IMR-90 (cell line): ENCODE data around the gene DEDD2. TPM values are rescaled to one million over a fixed set of nuclear protein-coding genes. Genes with fewer than 3 reads are reported as not detected.

Experiments
- ATAC-seq: fragments of 200-7000 bp; cut with Tn5 transposase; 2 replicates; pipeline ENCODE4 v1.9.1; 2020; ENCODE audit warnings: low read depth, mild to moderate bottlenecking, moderate library complexity
- BruUV-seq: library from RNA; stranded (reverse); fragments of 400-500 nt; replicated peaks from 2 replicates; lab custom pipeline; 2021; lab: Mats Ljungman, UMichigan
- CTCF ChIA-PET: fragments of 300-600 bp; formaldehyde crosslinking; extraction: SDS; loops from one replicate; lab custom pipeline; 2021; ENCODE audit warnings: antibody characterized with exemption; lab: Yijun Ruan, JAX
- POLR2A ChIA-PET: fragments of 300-600 bp; sonication (Branson Sonifier 250); formaldehyde crosslinking; loops from one replicate; lab custom pipeline; 2022; ENCODE audit warnings: antibody characterized with exemption; ENCODE audit not compliant: unreplicated experiment; lab: Charles Lee
- DNase-seq: peaks from one replicate; pipeline ENCODE4 v3.0.0; 2013
- H2AFZ ChIP-seq: replicated peaks from 2 replicates; pipeline ENCODE3; 2013; ENCODE audit warnings: low read length, mild to moderate bottlenecking; ENCODE audit not compliant: poor library complexity
- H2AK5ac ChIP-seq: 2 replicates; pipeline ENCODE4 v1.6.1; 2013; ENCODE audit warnings: low read depth, low read length, inconsistent platforms
- H2AK9ac ChIP-seq: replicated peaks from 2 replicates; pipeline ENCODE3; 2013; ENCODE audit warnings: mild to moderate bottlenecking, low read depth, low read length, moderate library complexity; ENCODE audit not compliant: poor library complexity
- H2BK120ac ChIP-seq: 2 replicates; pipeline ENCODE4 v1.6.1; 2013; ENCODE audit warnings: low read depth, low read length, inconsistent platforms
- H2BK15ac ChIP-seq: 3 replicates; pipeline ENCODE4 v1.6.1; 2013; ENCODE audit warnings: low read depth, low read length, inconsistent platforms
- H2BK20ac ChIP-seq: 2 replicates; pipeline ENCODE4 v1.6.1; 2013; ENCODE audit warnings: low read depth, mild to moderate bottlenecking, inconsistent platforms, low read length, moderate library complexity
- H2BK5ac ChIP-seq: 2 replicates; pipeline ENCODE4 v1.6.1; 2013; ENCODE audit warnings: mild to moderate bottlenecking, low read depth, low read length, inconsistent platforms; ENCODE audit not compliant: poor library complexity, severe bottlenecking
- H3K14ac ChIP-seq: replicated peaks from 2 replicates; pipeline ENCODE4 v1.6.1; 2013; ENCODE audit warnings: low read depth, low read length, inconsistent platforms
- H3K18ac ChIP-seq: 2 replicates; pipeline ENCODE4 v1.6.1; 2013; ENCODE audit warnings: low read depth, low read length, control low read depth
- H3K23ac ChIP-seq: 2 replicates; pipeline ENCODE4 v1.6.1; 2013; ENCODE audit warnings: low read depth, low read length, inconsistent platforms
- H3K27ac ChIP-seq: 2 replicates; pipeline ENCODE4 v1.5.1; 2013; ENCODE audit warnings: mild to moderate bottlenecking, control low read depth, low read length; ENCODE audit not compliant: insufficient read depth
- H3K27me3 ChIP-seq: 2 replicates; pipeline ENCODE4 v1.6.1; 2013; ENCODE audit warnings: low read length; ENCODE audit not compliant: control insufficient read depth, insufficient read depth
- H3K36me3 ChIP-seq: 2 replicates; pipeline ENCODE4 v1.6.1; 2013; ENCODE audit warnings: low read length, mixed read lengths; ENCODE audit not compliant: control insufficient read depth, insufficient read depth
- H3K4ac ChIP-seq: 2 replicates; pipeline ENCODE4 v1.6.1; 2013; ENCODE audit warnings: low read depth, low read length, inconsistent platforms
- H3K4me1 ChIP-seq: 2 replicates; pipeline ENCODE4 v1.6.1; 2013; ENCODE audit warnings: low read length, mixed read lengths; ENCODE audit not compliant: control insufficient read depth, insufficient read depth
- H3K4me2 ChIP-seq: 2 replicates; pipeline ENCODE4 v1.6.1; 2013; ENCODE audit warnings: low read depth, mild to moderate bottlenecking, control low read depth, low read length, moderate library complexity
- H3K4me3 ChIP-seq: 2 replicates; pipeline ENCODE4 v1.5.1; 2013; ENCODE audit warnings: low read depth, mild to moderate bottlenecking, control low read depth, low read length, moderate library complexity; ENCODE audit not compliant: insufficient read depth
- H3K56ac ChIP-seq: 2 replicates; pipeline ENCODE4 v1.6.1; 2013; ENCODE audit warnings: low read length, inconsistent platforms; ENCODE audit not compliant: insufficient read depth; ENCODE audit errors: extremely low read depth
- H3K79me1 ChIP-seq, 2 experiments: 2 replicates each; pipeline ENCODE4 v1.6.1; 2013; ENCODE audit warnings: low read length in 2 of 2, inconsistent platforms in 1 of 2, low read depth in 1 of 2
- H3K9ac ChIP-seq: 2 replicates; pipeline ENCODE4 v1.6.1; 2013; ENCODE audit warnings: low read depth, low read length, control low read depth
- H3K9me1 ChIP-seq: 2 replicates; pipeline ENCODE4 v1.6.1; 2013; ENCODE audit warnings: low read length, inconsistent platforms; ENCODE audit not compliant: insufficient read depth
- H3K9me3 ChIP-seq: 2 replicates; pipeline ENCODE4 v1.6.1; 2013; ENCODE audit warnings: low read length; ENCODE audit not compliant: control insufficient read depth, insufficient read depth
- H4K20me1 ChIP-seq: 2 replicates; pipeline ENCODE4 v1.6.1; 2013; ENCODE audit warnings: low read length, inconsistent platforms; ENCODE audit not compliant: insufficient read depth
- H4K5ac ChIP-seq: 2 replicates; pipeline ENCODE4 v1.6.1; 2013; ENCODE audit warnings: mild to moderate bottlenecking, low read depth, low read length, control low read depth
- H4K8ac ChIP-seq, 2 experiments: 2 replicates each; pipeline ENCODE4 v1.6.1; 2013; ENCODE audit warnings: low read depth in 2 of 2, low read length in 2 of 2, control low read depth in 1 of 2, inconsistent platforms in 1 of 2
- H4K91ac ChIP-seq: 2 replicates; pipeline ENCODE4 v1.6.1; 2013; ENCODE audit warnings: low read depth, low read length, inconsistent platforms; ENCODE audit not compliant: insufficient read depth
- CEBPB ChIP-seq: IDR thresholded peaks from 2 replicates; pipeline ENCODE4 v1.6.1; 2012; ENCODE audit warnings: low read depth, low read length, improper control_type of control experiment
- ELK1 ChIP-seq: fragments of 150-350 bp; IDR thresholded peaks from 2 replicates; pipeline ENCODE4 v1.6.1; 2016; ENCODE audit warnings: low read depth, mild to moderate bottlenecking, low read length, moderate library complexity, borderline replicate concordance
- MAFK ChIP-seq: IDR thresholded peaks from 2 replicates; pipeline ENCODE4 v1.6.1; 2012; ENCODE audit warnings: low read depth, low read length, improper control_type of control experiment
- MAZ ChIP-seq: IDR thresholded peaks from 2 replicates; pipeline ENCODE4 v1.6.1; 2012; ENCODE audit warnings: low read depth, mild to moderate bottlenecking, low read length, improper control_type of control experiment, moderate library complexity, borderline replicate concordance
- MXI1 ChIP-seq: IDR thresholded peaks from 2 replicates; pipeline ENCODE4 v1.6.1; 2012; ENCODE audit warnings: low read depth, mild to moderate bottlenecking, low read length, moderate library complexity, borderline replicate concordance
- NFE2L2 ChIP-seq: fragments of 150-350 bp; IDR thresholded peaks from 2 replicates; pipeline ENCODE4 v1.6.1; 2016; ENCODE audit warnings: low read depth, mild to moderate bottlenecking, low read length
- POLR2A ChIP-seq: IDR thresholded peaks from 2 replicates; pipeline ENCODE4 v1.6.1; 2012; ENCODE audit warnings: mild to moderate bottlenecking, low read depth, low read length
- RAD21 ChIP-seq: IDR thresholded peaks from 2 replicates; pipeline ENCODE4 v1.6.1; 2012; ENCODE audit warnings: low read length, improper control_type of control experiment
- RCOR1 ChIP-seq: IDR thresholded peaks from 2 replicates; pipeline ENCODE4 v1.6.1; 2012; ENCODE audit warnings: mild to moderate bottlenecking, low read length, improper control_type of control experiment; ENCODE audit not compliant: insufficient replicate concordance
- RFX5 ChIP-seq: IDR thresholded peaks from 2 replicates; pipeline ENCODE4 v1.8.0; 2012; ENCODE audit warnings: low read depth, mild to moderate bottlenecking, low read length, moderate library complexity
- SMC3 ChIP-seq: fragments of 150-350 bp; IDR thresholded peaks from 2 replicates; pipeline ENCODE4 v1.6.1; 2016; ENCODE audit warnings: low read depth, mild to moderate bottlenecking, antibody characterized with exemption, low read length, moderate library complexity
- WGBS, 2 experiments: methylation state at CpG; one replicate each; pipeline versions ENCODE4 v1.1.5 to v1.1.7; 2013; ENCODE audit warnings: missing lambda C conversion rate in 2 of 2; ENCODE audit not compliant: insufficient read length in 1 of 2; ENCODE audit errors: extremely low coverage in 2 of 2; 5-methylcytosine and 5-hydroxymethylcytosine counted together
- dilution Hi-C: fragments of 300-500 bp; cut with HindIII; formaldehyde crosslinking; loops from one replicate; pipeline ENCODE4 v1.14.3; 2018; ENCODE audit warnings: low sequenced_read_pairs; ENCODE audit not compliant: unreplicated experiment
- in situ Hi-C: fragments of 300-500 bp; cut with MboI; formaldehyde crosslinking; loops from 3 replicates; pipeline ENCODE4 v1.14.3; 2019; ENCODE audit warnings: low sequenced_read_pairs, inconsistent platforms, mixed read lengths
- intact Hi-C: fragments of 100-400 bp; cut with micrococcal nuclease; formaldehyde crosslinking; loops from 2 replicates; pipeline ENCODE4 v1.10.0; 2022
- polyA plus RNA-seq, 3 experiments: library from polyadenylated mRNA; depleted of rRNA; stranded (reverse); fragments of >200 nt; gene quantifications; 2 replicates each; pipeline ENCODE4 v1.2.3, GENCODE V29; 2012; ENCODE audit warnings: low replicate concordance in 1 of 3
- total RNA-seq: library from RNA; depleted of rRNA; stranded (reverse); fragments of >200 nt; gene quantifications from 2 replicates; pipeline ENCODE4 v1.2.3, GENCODE V29; 2012
- TF ChIP-seq, protein P1 (sequence below): conservative IDR thresholded peaks from 2 replicates; pipeline ENCODE4 v1.5.1; 2012; ENCODE audit warnings: mild to moderate bottlenecking, low read depth, low read length, improper control_type of control experiment
- TF ChIP-seq, protein P2 (sequence below): fragments of 150-350 bp; IDR thresholded peaks from 2 replicates; pipeline ENCODE4 v1.6.1; 2017; ENCODE audit warnings: mild to moderate bottlenecking, antibody characterized with exemption, low read length, low read depth

DEDD2 gene
- total and polyA plus RNA-seq, 2 of the 4 experiments (the other 2 are of a cell fraction): 8.2 to 21.0 TPM

DNA sequence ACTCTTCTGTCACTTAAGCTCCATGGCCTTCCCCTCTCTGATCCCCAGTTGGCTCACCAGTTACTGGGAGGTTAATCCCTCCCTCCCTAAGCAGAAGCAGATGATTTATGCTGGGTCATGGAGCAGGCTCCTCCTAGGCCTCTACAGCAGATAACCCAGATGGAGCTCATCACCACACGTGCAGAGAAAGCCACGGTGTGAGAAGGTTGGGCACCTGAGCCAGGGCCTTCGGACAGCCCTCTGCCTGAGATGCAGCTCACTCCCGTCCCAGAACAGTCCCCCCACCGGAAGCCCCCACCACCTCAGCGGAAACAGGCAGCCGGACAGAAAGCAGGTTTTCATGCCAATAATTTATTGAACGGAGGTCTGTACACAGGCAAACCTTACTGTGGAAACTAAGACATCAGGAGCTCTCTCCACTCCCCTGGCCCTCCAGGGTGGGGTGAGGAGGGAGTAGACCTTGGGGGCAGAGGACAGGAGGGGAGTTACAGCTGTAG, 12.4 kb upstream of the DEDD2 start:
- no peak overlapping the region for H2BK5ac ChIP-seq
- H3K4ac ChIP-seq: no peak overlapping the region
- no peak overlapping the region for H2AK5ac ChIP-seq
- CTCF ChIA-PET: interaction anchor here (0.5 kb wide), 1 partner anchor 113 kb away, joined by 3 read pairs; no protein-coding TSS in a partner anchor
- H4K8ac ChIP-seq: no peak overlapping the region
- peaks cover 38 to 82% of the 10 kb centered on the region in 2 experiments for H3K79me1 ChIP-seq
- H2BK15ac ChIP-seq: no peak overlapping the region
- H4K5ac ChIP-seq: no peak overlapping the region
- H3K23ac ChIP-seq: no peak overlapping the region
- intact Hi-C loops: no loop called here
- H3K27ac ChIP-seq: no peak overlapping the region
- no peaks in the 10 kb centered on the region for H3K9me3 ChIP-seq
- peak overlapping the region; percentile 55 for H2AK9ac ChIP-seq
- in situ Hi-C loops: no loop called here
- H3K9me1 ChIP-seq: peaks cover 14% of the 10 kb centered on the region; the same call in 1 of the 2 replicates
- H2BK20ac ChIP-seq: no peak overlapping the region
- H3K14ac ChIP-seq: no peak overlapping the region
- no peaks in the 10 kb centered on the region for H3K4me1 ChIP-seq
- no peaks in the 10 kb centered on the region for H3K27me3 ChIP-seq
- H2BK120ac ChIP-seq: no peak overlapping the region
- H2AFZ ChIP-seq: no peak overlapping the region
- H3K36me3 ChIP-seq: peaks cover 79% of the 10 kb centered on the region
- no TSS peak for BruUV-seq
- H4K20me1 ChIP-seq: peaks cover 85% of the 10 kb centered on the region
- 18% methylated on average over 3 of the region's 8 CpGs; no CpG with 5 or more reads in 1 of the 2 experiments for WGBS, 2 experiments
- no peak overlapping the region for H3K4me3 ChIP-seq
- no peak overlapping the region for H3K9ac ChIP-seq
- H3K56ac ChIP-seq: no peak overlapping the region
- peak; percentile 12 for DNase-seq
- no peak overlapping the region for H4K91ac ChIP-seq
- no peak overlapping the region for H3K4me2 ChIP-seq
- dilution Hi-C loops: no loop called here
- peak; percentile 40 for ATAC-seq
- TF ChIP-seq SMC3: no peak
- TF ChIP-seq, protein P1, sequence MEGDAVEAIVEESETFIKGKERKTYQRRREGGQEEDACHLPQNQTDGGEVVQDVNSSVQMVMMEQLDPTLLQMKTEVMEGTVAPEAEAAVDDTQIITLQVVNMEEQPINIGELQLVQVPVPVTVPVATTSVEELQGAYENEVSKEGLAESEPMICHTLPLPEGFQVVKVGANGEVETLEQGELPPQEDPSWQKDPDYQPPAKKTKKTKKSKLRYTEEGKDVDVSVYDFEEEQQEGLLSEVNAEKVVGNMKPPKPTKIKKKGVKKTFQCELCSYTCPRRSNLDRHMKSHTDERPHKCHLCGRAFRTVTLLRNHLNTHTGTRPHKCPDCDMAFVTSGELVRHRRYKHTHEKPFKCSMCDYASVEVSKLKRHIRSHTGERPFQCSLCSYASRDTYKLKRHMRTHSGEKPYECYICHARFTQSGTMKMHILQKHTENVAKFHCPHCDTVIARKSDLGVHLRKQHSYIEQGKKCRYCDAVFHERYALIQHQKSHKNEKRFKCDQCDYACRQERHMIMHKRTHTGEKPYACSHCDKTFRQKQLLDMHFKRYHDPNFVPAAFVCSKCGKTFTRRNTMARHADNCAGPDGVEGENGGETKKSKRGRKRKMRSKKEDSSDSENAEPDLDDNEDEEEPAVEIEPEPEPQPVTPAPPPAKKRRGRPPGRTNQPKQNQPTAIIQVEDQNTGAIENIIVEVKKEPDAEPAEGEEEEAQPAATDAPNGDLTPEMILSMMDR: no peak
- no peak for TF ChIP-seq NFE2L2
- TF ChIP-seq CEBPB: no peak
- TF ChIP-seq MAFK: no peak
- TF ChIP-seq RFX5: no peak
- no peak for TF ChIP-seq POLR2A
- TF ChIP-seq MAZ: no peak
- TF ChIP-seq ELK1: no peak
- TF ChIP-seq, protein P2, sequence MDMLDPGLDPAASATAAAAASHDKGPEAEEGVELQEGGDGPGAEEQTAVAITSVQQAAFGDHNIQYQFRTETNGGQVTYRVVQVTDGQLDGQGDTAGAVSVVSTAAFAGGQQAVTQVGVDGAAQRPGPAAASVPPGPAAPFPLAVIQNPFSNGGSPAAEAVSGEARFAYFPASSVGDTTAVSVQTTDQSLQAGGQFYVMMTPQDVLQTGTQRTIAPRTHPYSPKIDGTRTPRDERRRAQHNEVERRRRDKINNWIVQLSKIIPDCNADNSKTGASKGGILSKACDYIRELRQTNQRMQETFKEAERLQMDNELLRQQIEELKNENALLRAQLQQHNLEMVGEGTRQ: no peak
- no peak for TF ChIP-seq RCOR1
- TF ChIP-seq RAD21: no peak
- no peak for TF ChIP-seq MXI1
- POLR2A ChIA-PET: interaction anchor here (0.5 kb wide), 1 partner anchor 19 kb away, joined by 3 read pairs; no protein-coding TSS in a partner anchor
- no peak overlapping the region for H3K18ac ChIP-seq
